Activated T-cell treated with anti-CD3 and anti-CD28 coated beads, Interleukin-2, amount 50 U/mL, for 24 hours (primary cell): ENCODE data around the gene PTCH1.

ENCODE experiments used
- DNase-seq: peaks from one replicate; pipeline ENCODE4 v3.0.0-alpha.2; 2020
- H3K27ac Mint-ChIP-seq: 2 replicates; pipeline ENCODE4 v1.8.0; 2020; ENCODE audit warnings: mild to moderate bottlenecking, mixed read lengths
- H3K27me3 Mint-ChIP-seq: 2 replicates; pipeline ENCODE4 v1.8.0; 2020; ENCODE audit warnings: mixed read lengths
- H3K36me3 Mint-ChIP-seq: 2 replicates; pipeline ENCODE4 v1.8.0; 2020; ENCODE audit warnings: low read depth, mixed read lengths
- H3K4me1 Mint-ChIP-seq: 2 replicates; pipeline ENCODE4 v1.8.0; 2020; ENCODE audit warnings: low read depth, mixed read lengths
- H3K4me3 Mint-ChIP-seq: 2 replicates; pipeline ENCODE4 v1.8.0; 2020; ENCODE audit warnings: mild to moderate bottlenecking, moderate library complexity, mixed read lengths
- H3K9me3 Mint-ChIP-seq: 2 replicates; pipeline ENCODE4 v1.8.0; 2020; ENCODE audit warnings: mixed read lengths

The PTCH1 gene

DNA sequence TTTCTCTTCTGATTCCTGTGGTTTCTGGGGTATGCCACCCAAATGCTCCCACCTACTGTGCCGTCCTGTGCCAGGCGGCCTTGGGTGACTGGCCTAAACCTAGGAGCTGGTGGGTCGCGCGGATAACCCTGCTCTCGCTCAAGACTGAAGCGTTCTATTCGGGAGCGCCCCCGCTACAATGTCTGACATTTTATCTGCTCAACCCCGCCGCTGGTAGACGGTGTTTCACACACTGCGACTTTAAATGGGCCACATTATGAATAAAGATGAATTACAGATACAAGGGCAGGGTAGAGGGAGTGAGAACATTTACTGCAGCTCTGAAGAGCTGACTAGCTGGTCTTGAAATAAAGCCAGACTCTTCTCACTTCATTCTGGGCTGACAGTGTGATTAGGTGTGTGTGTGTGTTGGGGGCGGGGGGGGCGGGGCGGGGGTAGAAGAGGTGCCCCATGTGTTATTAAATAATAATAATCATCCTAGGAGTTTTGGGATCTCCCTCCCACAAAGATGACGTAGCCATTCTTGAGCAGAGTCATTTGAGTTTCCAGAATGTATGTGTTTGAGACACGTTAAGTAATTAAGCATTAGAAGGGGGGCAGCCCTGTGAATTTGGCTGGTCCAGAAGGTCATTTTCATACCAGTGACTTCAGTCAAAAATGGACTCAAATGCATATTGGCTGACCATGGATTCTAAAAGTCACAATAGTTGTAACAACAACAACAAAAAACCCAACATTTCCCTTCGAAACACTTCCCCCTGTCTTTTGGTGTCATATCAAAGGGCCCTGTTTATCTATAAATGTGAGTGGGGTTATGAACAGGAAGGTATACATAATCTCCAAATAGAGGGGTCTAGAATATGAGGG lies 1.0 kb upstream of the PTCH1 start:
- H3K27ac Mint-ChIP-seq = no peak overlapping the region
- peak overlapping the region; percentile 46 for H3K4me3 Mint-ChIP-seq
- no peak for DNase-seq
- peaks cover 26% of the 10 kb centered on the region for H3K27me3 Mint-ChIP-seq
- peaks cover 25% of the 10 kb centered on the region for H3K4me1 Mint-ChIP-seq
- peaks cover 5% of the 10 kb centered on the region for H3K36me3 Mint-ChIP-seq
- H3K9me3 Mint-ChIP-seq = peaks cover 6% of the 10 kb centered on the region

DNA sequence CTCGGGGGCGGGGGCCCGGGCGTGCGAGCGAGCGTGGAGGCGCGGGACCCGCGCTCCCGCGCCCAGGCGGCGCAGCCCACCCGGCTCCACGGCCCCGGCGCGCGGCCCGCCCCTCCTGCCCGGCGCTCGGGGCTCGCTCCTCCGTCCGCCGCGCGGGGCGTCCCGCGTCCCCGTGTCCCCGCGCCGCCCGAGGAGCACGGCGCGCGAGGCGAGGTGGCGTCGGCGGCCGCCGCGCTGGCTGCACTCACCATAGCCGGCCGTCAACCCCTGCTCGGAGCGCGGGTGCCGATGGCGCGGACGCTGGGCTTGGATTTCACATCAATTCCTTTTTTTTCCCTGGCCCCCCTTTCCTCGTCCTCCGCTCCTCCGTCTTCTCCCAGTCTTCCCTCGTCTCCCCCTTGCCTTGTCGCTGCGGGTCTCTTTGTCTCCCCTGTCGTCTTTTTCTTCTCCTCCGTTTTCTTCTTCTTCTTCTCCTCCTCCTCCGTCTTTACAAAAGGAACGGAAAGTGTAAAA lies 494 bp downstream of the PTCH1 start:
- no peak for DNase-seq
- peak overlapping the region; percentile 91 for H3K27ac Mint-ChIP-seq
- H3K9me3 Mint-ChIP-seq = peaks cover 6% of the 10 kb centered on the region
- peak overlapping the region; percentile 91 for H3K4me3 Mint-ChIP-seq
- peaks cover 39% of the 10 kb centered on the region for H3K4me1 Mint-ChIP-seq
- H3K36me3 Mint-ChIP-seq = peaks cover 12% of the 10 kb centered on the region
- H3K27me3 Mint-ChIP-seq = peaks cover 27% of the 10 kb centered on the region

DNA sequence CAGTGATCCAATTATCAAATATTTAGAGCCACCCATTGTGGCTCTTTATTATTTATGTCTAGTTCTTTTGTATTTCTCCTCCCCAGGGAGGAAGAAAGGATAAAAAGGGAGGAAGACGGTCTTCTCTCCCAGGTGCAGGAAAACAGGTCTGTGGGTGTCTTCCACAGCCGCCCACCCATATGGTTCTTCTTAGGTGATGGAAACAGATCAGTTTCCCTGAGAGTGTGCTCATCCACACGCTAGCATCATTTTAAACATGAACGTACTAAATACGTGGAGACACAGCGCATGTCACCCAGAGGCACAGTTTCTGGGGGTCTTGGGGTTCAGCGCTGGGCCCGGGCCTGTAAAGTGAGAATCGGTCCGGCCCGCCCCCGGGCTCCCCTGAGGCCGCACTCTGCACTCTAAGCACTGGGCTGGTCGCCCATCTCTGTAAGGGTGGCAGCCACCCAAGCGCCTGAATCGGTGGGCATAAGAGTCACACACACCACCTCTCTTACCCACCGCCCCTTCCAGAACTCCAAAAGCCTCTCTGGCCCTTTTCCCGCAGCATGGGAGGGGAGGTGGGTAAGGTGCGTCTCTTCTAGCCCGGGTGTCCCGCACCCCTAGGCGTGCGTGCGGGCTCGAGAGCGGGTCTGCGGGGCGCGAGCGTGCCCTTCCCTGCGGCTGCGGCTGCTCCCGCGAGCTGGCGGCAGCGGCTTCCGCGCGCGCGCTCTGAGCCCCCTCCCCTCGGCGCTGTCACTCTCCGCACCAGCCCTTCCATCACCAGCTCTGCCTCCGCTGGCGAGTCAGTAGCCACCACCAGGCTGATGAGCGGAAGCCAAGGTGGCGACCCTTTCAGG lies 1.3 kb downstream of the PTCH1 start:
- peaks cover 27% of the 10 kb centered on the region for H3K27me3 Mint-ChIP-seq
- peaks cover 12% of the 10 kb centered on the region for H3K36me3 Mint-ChIP-seq
- H3K4me1 Mint-ChIP-seq = peaks cover 40% of the 10 kb centered on the region
- H3K27ac Mint-ChIP-seq = no peak overlapping the region
- peaks cover 6% of the 10 kb centered on the region for H3K9me3 Mint-ChIP-seq
- peak overlapping the region; percentile 67 for H3K4me3 Mint-ChIP-seq
- peak; percentile 65 for DNase-seq

DNA sequence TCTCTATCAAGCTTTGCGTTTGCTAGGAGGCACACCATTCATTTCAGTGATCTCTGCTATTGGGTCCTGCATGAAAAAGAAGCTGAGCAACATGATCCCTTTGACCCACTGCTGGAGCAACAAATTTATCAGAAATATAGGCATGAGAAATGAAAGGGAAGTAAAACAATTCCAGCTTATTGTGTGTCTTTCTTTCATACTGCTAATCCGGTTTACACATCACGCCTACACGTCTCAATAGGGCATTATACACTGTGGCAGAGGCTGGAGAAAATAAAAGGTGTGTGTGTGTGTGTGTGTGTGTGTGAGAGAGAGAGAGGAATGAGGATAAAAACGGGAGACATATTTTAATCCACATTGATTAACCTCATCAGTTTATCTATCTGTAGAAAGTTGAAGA lies 2.4 kb downstream of the PTCH1 start:
- Mint-ChIP-seq H3K4me1 (peaks cover 50% of the 10 kb centered on the region), H3K4me3 (no peak overlapping the region), H3K36me3 (peaks cover 12% of the 10 kb centered on the region), H3K27me3 (peaks cover 29% of the 10 kb centered on the region), H3K27ac (no peak overlapping the region), H3K9me3 (no peaks in the 10 kb centered on the region)
- no peak for DNase-seq

DNA sequence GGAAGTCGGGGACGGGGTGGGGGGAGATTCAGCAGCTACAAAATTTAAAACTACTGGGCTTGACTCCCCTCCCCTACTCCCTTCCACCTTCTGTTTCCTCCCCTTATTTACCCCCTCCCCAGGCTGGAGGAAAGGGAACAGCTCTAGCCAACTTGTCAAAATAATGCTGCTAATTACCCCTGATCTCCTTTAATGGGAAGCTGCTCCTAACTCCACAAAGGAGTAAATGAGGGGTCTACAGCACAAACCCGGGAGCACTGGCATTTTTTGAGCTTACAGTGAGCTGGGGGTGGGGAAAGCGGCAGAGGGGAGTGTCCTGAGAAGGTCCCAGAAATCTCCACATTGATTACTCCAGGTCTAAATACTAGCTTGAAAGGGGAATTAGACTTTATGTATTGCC lies 3.1 kb downstream of the PTCH1 start:
- H3K4me1 Mint-ChIP-seq = peaks cover 53% of the 10 kb centered on the region
- H3K27me3 Mint-ChIP-seq = peaks cover 30% of the 10 kb centered on the region
- H3K27ac Mint-ChIP-seq = no peak overlapping the region
- H3K4me3 Mint-ChIP-seq = no peak overlapping the region
- no peak for DNase-seq
- no peaks in the 10 kb centered on the region for H3K9me3 Mint-ChIP-seq
- peaks cover 12% of the 10 kb centered on the region for H3K36me3 Mint-ChIP-seq

DNA sequence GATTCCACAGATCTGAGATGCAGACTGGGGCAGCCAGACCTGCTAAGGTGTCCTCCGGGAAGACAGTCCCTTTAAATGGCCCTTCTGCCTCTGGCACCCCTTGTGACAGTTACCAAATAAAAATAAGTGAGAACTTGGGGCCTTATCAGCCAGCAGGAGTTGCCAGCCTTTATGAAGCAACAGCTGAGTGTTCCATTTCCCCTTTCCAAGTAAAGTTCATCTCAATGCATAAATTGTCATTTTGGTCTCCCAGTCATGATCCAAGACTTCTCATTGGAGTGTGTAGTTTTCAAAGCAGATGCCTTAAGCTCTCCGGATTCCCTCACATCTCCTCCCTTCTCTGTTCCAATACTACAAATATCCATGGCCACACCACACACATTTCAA lies 4.1 kb downstream of the PTCH1 start:
- H3K36me3 Mint-ChIP-seq = peaks cover 12% of the 10 kb centered on the region
- peaks cover 30% of the 10 kb centered on the region for H3K27me3 Mint-ChIP-seq
- H3K4me1 Mint-ChIP-seq = peaks cover 55% of the 10 kb centered on the region
- H3K9me3 Mint-ChIP-seq = no peaks in the 10 kb centered on the region
- DNase-seq = no peak
- no peak overlapping the region for H3K27ac Mint-ChIP-seq
- peak overlapping the region; percentile 90 for H3K4me3 Mint-ChIP-seq

- H3K9me3 Mint-ChIP-seq = no peaks in the 10 kb centered on the region
- DNase-seq = no peak
- peaks cover 56% of the 10 kb centered on the region for H3K4me1 Mint-ChIP-seq
- peak overlapping the region; percentile 90 for H3K4me3 Mint-ChIP-seq
- peak overlapping the region; percentile 95 for H3K27ac Mint-ChIP-seq
- H3K27me3 Mint-ChIP-seq = peaks cover 25% of the 10 kb centered on the region
- H3K36me3 Mint-ChIP-seq = peaks cover 12% of the 10 kb centered on the region
Measured at GRCh38 chr9:95511952-95512708, 4.6 kb downstream of the PTCH1 start.

DNA sequence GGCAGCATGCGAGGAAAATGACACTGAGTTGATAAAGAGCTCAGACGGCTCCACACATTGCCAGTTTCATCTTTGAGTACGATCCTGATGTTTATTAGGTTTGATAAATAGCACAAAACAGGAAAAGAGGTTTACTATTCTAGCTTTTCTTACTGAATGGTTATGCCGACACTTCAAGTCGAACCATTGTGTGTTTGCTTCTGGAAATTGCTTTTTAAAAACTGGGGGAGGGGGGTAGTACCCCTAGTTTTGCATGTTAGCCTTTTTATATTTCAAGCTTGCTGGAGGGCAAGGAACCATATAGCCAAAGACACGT lies 5.2 kb downstream of the PTCH1 start:
- no peaks in the 10 kb centered on the region for H3K9me3 Mint-ChIP-seq
- H3K36me3 Mint-ChIP-seq = peaks cover 12% of the 10 kb centered on the region
- peaks cover 23% of the 10 kb centered on the region for H3K27me3 Mint-ChIP-seq
- peak overlapping the region; percentile 95 for H3K27ac Mint-ChIP-seq
- no peak for DNase-seq
- peak overlapping the region; percentile 90 for H3K4me3 Mint-ChIP-seq
- peaks cover 52% of the 10 kb centered on the region for H3K4me1 Mint-ChIP-seq

GRCh38 chr9:95510709-95511615 lies 5.8 kb downstream of the PTCH1 start:
- H3K27me3 Mint-ChIP-seq = peaks cover 21% of the 10 kb centered on the region
- peak overlapping the region; percentile 95 for H3K27ac Mint-ChIP-seq

GRCh38 chr9:95509851-95510708 lies 6.7 kb downstream of the PTCH1 start:
- Mint-ChIP-seq H3K27ac (peak overlapping the region; percentile 89), H3K4me1 (peaks cover 53% of the 10 kb centered on the region), H3K4me3 (peak overlapping the region; percentile 86), H3K27me3 (peaks cover 21% of the 10 kb centered on the region), H3K9me3 (no peaks in the 10 kb centered on the region), H3K36me3 (peaks cover 10% of the 10 kb centered on the region)
- DNase-seq = no peak

More at GRCh38 chr9:95510709-95511615, 5.8 kb downstream of the PTCH1 start:
- peak; percentile 90 for DNase-seq
- peaks cover 10% of the 10 kb centered on the region for H3K36me3 Mint-ChIP-seq
- H3K4me3 Mint-ChIP-seq = peak overlapping the region; percentile 90
- peaks cover 52% of the 10 kb centered on the region for H3K4me1 Mint-ChIP-seq
- H3K9me3 Mint-ChIP-seq = no peaks in the 10 kb centered on the region

GRCh38 chr9:95508968-95509850 lies 7.6 kb downstream of the PTCH1 start:
- Mint-ChIP-seq H3K4me1 (peaks cover 55% of the 10 kb centered on the region), H3K27ac (peak overlapping the region; percentile 22), H3K4me3 (peak overlapping the region; percentile 86), H3K36me3 (peaks cover 10% of the 10 kb centered on the region), H3K27me3 (peaks cover 14% of the 10 kb centered on the region), H3K9me3 (no peaks in the 10 kb centered on the region)
- peak; percentile 73 for DNase-seq
